ENCODE data around the gene TUBGCP5.
"Not testable (repeated sequence)": the region's sequence is repeated elsewhere in the genome, so short reads cannot be mapped to it uniquely, and the experiment has no call there.

The TUBGCP5 gene

DNA sequence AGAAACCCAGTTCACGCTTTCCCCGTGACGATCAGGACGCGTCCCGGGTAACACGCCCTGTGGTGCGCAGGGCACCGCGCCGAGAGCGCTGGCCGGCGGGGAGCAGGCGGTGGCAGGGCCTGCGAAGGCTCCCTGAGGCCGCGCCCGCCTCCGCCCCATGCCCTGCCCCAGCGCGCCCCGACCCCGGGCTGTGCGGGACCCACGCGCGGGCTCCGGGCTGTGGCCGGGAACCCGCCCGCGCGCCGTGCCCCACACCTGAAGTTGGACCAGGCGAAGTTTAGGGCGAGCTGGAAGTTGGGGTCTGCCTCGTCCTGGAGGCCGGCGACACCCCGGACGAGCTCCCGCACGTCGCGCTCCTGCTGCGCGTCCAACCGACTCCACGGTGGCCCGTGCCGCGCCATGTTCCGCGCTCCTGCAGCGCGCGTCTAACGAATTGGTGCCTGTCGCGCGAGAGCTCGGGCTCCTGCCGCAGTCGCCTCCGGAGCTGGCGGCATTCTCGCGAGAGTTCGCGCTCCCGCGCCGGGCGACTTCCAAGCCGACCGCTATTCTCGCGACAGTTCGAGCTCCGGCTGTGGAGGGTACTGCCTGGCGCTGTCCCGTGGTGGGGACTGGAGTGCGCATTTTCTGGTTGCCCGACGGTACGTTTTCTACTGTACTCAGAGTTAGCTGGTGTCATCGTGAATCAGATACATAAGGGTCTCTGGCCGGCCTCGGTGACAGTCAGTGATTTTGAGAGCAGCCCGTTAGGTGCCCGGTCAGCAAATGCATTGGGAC, at the start of gene TUBGCP5:
Gene TUBGCP5 (minus strand): TSS at position 427 of the 774 bp plus-strand sequence. CDS start 26 bp downstream, at position 401.
- peak; percentile 97 to 98 for DNase-seq

DNA sequence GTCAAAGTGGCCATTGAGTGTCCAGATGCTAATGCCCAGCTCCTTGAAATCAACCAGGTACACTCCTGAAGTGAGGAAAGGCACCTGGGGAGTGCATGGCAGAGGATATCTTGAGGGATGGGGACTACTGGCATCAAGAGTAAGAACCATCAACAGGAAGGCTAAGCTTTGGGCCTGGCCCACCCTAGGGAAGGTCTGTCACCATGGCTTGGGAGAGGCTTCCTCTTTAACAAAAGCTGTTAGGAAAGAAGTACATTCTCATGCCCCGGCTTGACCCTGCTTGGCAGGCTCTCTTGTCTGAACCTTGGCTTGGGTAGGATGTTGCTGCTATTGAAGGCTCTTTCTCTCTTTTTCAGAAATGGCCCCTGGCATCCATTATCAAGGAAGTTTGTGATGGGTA, 43.7 kb upstream of the TUBGCP5 start:
- no peak for DNase-seq

DNA sequence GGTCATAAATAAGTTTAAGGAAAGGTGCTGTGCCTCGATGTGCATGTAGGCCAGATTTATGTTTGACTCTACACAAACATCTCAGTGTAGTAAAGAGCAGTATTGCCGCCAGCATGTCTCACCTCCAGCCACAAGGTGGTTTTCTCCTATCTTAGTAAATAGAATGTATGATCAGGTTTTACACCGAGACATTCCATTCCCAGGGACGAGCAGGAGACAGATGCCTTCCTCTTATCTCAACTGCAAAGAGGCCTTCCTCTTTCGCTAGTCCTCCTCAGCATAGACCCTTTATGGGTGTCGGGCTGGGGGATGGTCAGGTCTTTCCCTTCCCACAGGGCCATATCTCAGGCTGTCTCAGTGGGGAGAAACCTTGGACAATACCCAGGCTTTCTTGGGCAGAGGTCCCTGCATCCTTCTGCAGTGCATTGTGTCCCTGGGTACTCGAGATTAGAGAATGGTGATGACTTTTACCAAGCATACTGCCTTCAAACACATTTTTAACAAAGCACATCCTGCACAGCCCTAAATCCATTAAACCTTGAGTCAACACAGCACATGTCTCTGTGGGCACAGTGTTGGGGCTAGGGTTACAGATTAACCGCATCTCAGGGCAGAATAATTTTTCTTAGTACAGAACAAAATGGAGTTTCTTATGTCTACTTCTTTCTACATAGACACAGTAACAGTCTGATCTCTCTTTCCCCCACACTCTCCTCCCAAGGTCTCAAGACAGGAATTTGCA, 42.8 kb upstream of the TUBGCP5 start:
- not testable (repeated sequence) for DNase-seq

- DNase-seq, result no peak
These were observed 41.9 kb upstream of the TUBGCP5 start for GRCh38 chr15:23081271-23081670.

DNA sequence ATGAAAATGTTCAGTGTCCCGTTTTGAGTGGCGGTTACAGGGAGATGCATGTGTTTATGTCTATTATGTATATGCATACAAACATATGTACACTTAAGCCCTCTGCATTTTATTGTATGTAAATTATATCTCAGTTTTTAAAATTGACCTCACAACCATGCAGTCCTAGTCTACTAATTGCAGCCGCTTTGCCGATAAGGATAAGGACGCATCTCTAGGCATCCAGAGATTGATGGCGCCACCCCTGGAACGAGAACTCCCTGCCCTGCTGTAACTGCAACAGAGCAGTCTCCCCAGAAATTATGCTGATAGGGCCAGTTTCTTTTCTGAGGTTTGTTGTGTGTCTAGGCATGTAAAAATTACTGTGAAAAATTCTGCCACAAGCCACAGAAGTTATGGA, 40.4 kb upstream of the TUBGCP5 start:
- no peak for DNase-seq

- DNase-seq, result no peak
These were observed 36.6 kb upstream of the TUBGCP5 start for GRCh38 chr15:23075927-23076326.

DNA sequence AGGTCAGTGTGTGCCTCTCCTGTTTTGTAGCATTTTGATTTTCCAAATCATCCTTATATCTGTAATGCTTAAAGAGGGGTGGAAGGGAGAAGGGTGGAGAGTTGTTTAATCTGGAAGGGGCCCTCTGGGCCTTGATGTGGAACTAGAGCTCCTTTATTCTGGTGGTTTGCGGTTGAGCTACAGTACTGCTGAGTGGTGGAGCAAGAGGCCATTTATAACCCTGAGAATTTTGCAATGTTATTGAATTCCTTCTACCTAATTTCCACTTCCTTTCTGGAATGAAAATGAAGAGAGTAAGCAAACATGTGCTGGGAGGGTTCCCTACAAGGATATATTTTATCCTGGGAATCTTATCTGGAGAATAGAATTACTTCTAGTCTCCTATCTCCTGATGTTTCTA, 35.3 kb upstream of the TUBGCP5 start:
- no peak for DNase-seq

DNA sequence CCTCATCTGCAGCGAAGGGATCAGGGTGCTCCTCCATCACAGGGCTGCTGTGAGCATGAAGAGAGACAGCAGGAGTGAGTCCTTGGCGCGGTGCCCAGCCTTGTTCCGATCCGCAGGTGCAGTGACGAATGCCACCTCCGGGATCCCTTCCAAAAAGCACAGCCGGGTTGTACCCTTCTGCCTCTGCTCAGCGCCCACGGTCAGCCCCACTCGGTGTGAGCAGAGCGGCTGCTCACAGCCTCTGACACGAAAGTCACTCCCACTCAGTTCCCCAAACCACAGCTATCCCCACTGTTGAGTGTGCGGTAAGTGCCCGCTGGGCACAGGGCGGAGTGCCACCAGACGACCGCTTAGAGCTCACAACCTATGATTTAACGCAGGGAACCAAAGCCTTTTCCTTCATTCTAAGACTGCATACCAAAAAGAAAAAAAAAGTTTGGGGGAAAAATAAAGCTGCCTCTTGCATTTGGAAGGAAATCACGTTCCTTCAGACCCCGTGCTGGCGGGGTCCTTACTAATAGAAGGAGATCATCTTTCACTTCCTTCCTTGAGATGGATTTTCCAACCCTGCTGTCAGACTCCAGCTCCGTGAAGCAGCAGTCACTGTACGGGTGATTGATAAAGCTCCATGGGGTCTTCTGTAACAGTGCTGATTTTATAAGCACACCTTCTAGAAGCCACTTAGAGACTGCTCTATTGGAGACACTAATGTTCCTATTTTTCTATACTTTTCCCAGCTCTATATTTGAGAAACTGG, 34.7 kb upstream of the TUBGCP5 start:
- DNase-seq, result no peak

GRCh38 chr15:23072633-23073032, 33.3 kb upstream of the TUBGCP5 start:
- no peak for DNase-seq

- no peak for DNase-seq
These were observed 30.3 kb upstream of the TUBGCP5 start for GRCh38 chr15:23069496-23070166.

GRCh38 chr15:23067416-23067815, 28.0 kb upstream of the TUBGCP5 start:
- no peak for DNase-seq

- DNase-seq, result no peak
These were observed 26.5 kb upstream of the TUBGCP5 start for GRCh38 chr15:23065836-23066235.

DNA sequence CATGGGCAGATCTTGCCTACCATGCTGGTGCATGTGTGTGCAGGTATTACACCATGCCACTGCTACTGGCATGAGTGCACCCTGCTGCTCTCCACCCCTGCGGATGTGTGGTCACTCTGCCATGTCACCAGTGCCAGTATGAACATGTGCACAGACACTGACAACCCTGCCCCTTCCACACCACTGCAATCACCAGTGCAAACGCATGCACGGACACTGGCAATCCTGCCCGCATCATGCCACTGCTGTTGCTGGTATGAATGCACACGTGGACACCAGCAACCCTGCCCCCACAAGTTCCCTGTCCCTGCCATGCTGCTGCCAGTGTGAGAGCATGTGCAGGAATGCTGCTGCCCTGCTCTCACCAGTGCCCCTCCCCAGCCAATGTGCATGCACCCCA, 24.8 kb upstream of the TUBGCP5 start:
- no peak for DNase-seq

- DNase-seq, result no peak
These were observed 18.3 kb upstream of the TUBGCP5 start for GRCh38 chr15:23057707-23058106.

DNA sequence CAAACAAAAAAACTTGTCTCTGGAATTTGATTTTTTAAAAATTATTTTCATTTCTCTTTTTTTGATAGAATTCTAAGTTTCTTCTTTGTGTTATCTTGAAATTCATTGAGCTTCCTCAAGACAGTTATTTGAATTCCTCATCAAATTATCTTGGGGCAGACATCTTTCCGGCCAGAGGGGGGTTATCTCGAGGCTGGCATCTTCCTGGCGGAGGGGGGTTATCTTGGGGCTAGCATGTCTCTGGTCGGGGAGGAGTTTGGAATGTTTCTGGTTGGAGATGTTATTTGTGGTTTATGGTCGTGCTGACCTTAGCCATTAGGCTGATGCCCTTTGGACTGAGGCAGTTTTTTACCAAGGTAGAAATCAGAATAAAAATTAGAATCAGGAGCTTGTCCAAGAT, 15.9 kb upstream of the TUBGCP5 start:
- no peak for DNase-seq

DNA sequence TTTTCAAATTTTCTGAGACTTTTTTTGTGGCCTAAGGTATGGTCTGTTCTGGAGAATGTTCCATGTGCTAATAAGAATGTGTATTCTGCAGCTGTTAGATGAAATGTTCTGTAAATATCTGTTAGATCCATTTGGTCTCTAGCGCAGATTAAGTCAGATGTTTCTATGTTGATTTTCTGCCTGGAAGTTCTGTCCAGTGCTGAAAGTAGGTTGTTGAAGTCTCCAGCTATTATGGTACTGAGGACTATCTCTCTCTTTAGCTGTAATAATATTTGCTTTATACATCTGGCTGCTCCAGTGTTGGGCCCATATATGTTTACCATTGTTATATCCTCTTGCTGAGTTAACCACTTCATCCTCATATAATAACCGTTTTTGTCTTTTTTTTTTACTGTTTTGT, 13.2 kb upstream of the TUBGCP5 start:
- no peak for DNase-seq

GRCh38 chr15:23050708-23051107, 11.3 kb upstream of the TUBGCP5 start:
- DNase-seq, result no peak

- DNase-seq, result no peak
These were observed 10.7 kb upstream of the TUBGCP5 start for GRCh38 chr15:23049984-23050628.

DNA sequence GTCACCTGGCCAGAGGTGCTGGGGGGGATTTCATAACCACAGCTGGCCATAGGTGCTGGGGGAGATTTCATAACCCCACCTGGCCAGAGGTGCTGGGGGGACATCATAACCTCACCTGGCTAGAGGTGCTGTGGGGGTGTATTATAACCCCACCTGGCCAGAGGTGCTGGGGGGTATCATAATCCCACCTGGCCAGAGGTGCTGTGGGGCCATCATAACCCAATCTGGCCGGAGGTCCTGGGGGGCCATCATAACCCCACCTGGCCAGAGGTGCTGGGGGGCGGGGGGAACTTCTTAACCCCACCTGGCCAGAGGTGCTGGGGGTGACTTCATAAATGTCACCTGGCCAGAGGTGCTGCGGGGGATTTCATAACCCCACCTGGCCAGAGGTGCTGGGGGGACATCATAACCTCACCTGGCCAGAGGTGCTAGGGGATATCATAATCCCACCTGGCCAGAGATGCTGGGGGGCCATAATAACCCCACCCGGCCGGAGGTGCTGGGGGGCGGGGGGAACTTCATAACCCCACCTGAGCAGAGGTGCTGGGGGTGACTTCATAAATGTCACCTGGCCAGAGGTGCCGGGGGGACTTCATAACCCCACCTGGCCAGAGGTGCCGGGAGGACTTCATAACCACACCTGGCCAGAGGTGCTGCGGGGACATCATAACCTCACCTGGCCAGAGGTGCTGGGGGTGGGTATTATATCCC, 9.4 kb upstream of the TUBGCP5 start:
- not testable (repeated sequence) for DNase-seq

DNA sequence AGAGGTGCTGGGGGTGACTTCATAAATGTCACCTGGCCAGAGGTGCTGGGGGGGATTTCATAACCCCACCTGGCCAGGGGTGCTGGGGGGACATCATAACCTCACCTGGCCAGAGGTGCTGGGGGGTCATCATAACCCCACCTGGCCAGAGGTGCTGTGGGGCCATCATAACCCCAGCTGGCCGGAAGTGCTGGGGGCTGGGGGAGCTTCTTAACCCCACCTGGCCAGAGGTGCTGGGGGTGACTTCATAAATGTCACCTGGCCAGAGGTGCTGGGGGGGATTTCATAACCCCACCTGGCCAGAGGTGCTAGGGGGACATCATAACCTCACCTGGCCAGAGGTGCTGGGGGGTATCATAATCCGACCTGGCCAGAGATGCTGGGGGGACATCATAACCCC, 4.6 kb upstream of the TUBGCP5 start:
- DNase-seq, result not testable (repeated sequence)

DNA sequence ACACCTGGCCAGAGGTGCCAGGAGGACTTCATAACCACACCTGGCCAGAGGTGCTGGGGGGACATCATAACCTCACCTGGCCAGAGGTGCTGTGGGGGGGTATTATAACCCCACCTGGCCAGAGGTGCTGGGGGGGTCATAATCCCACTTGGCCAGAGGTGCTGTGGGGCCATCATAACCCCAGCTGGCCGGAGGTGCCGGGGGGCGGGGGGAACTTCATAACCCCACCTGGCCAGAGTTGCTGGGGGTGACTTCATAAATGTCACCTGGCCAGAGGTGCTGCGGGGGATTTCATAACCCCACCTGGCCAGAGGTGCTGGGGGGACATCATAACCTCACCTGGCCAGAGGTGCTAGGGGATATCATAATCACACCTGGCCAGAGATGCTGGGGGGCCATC, 4.2 kb upstream of the TUBGCP5 start:
- not testable (repeated sequence) for DNase-seq

DNA sequence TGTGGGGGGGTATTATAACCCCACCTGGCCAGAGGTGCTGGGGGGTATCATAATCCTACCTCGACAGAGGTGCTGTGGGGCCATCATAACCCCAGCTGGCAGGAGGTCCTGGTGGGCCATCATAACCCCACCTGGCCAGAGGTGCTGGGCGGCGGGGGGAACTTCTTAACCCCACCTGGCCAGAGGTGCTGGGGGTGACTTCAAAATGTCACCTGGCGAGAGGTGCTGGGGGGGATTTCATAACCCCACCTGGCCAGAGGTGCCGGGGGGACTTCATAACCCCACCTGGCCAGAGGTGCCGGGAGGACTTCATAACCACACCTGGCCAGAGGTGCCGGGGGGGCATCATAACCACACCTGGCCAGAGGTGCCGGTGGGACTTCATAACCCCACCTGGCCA, 2.4 kb upstream of the TUBGCP5 start:
- not testable (repeated sequence) for DNase-seq

Data from stimulated activated CD4-positive, alpha-beta T cell treated with anti-CD3 and anti-CD28 coated beads, Interleukin-2, amount 100 ng/mL, for 48 hours (primary cell).